ENCODE results near the gene NR5A2. TPM values are rescaled to one million over a fixed set of nuclear protein-coding genes. Genes with fewer than 3 reads are reported as not detected.

NR5A2 gene
- polyA plus RNA-seq, 1 donor (not counting 4 experiments of a cell fraction or from before 2014, with no cell fraction given) = 0.05 TPM

GRCh38 chr1:200042119-200042551 is 14.6 kb downstream of the NR5A2 start:
- Histone ChIP-seq H3K9ac (ENCODE audit: control insufficient read depth, extremely low read depth, insufficient read depth, low read length) (no peak overlapping the region), H3K36me3 (ENCODE audit: control insufficient read depth in 2 of 2, extremely low read depth in 1 of 2, insufficient read depth in 2 of 2, low read length in 2 of 2) (no peaks in the 10 kb centered on the region), H3K27me3 (ENCODE audit: control insufficient read depth, extremely low read depth, insufficient read depth, low read length) (peaks cover 73% of the 10 kb centered on the region), H3K4me3 (ENCODE audit: control insufficient read depth in 2 of 3, extremely low read depth in 1 of 3, insufficient read depth in 2 of 3, low read depth in 1 of 3, low read length in 3 of 3) (peak overlapping the region in 1 of 3 experiments; percentile 11), H3K9me1 (ENCODE audit: control insufficient read depth, extremely low read depth, insufficient read depth, low read length) (no peaks in the 10 kb centered on the region), H3K27ac (ENCODE audit: control insufficient read depth, insufficient read depth, low read length) (no peak overlapping the region), H3K79me2 (ENCODE audit: control insufficient read depth, insufficient read depth, low read length) (no peaks in the 10 kb centered on the region), H4K20me1 (ENCODE audit: control insufficient read depth, extremely low read depth, insufficient read depth, low read length) (peaks cover 3% of the 10 kb centered on the region), H3K4me2 (ENCODE audit: control insufficient read depth, extremely low read depth, insufficient read depth, low read depth, low read length) (peak overlapping the region; percentile 52), H2AFZ (ENCODE audit: control insufficient read depth, low read length) (no peak overlapping the region), H3K4me1 (ENCODE audit: control insufficient read depth, extremely low read depth, insufficient read depth, low read length) (peaks cover 7% of the 10 kb centered on the region), H3K9me3 (ENCODE audit: control insufficient read depth, low read depth, low read length) (no peaks in the 10 kb centered on the region)
- no peak for FAIRE-seq
- dilution Hi-C loops (cut with MboI; ENCODE audit: extremely low pct_ligation_motif_present, low sequenced_read_pairs) = no loop called here
- no peak for DNase-seq (ENCODE audit: low read depth, low spot score)
- no peak for TF ChIP-seq CTCF (optimal IDR thresholded peaks at IDR 0.05 in 1 of 3, IDR thresholded peaks at IDR 0.05 in 1 of 3, conservative IDR thresholded peaks at IDR 0.05 in 1 of 3; ENCODE audit: extremely low read depth in 1 of 3, insufficient read depth in 2 of 3, low read length in 3 of 3)
- peak; percentile 28 for TF ChIP-seq EZH2 (IDR thresholded peaks at IDR 0.05; ENCODE audit: low read length)

GRCh38 chr1:200042552-200043335 is 15.2 kb downstream of the NR5A2 start:
- dilution Hi-C loops (cut with MboI; ENCODE audit: extremely low pct_ligation_motif_present, low sequenced_read_pairs) = no loop called here

More at GRCh38 chr1:200042552-200043335, 15.2 kb downstream of the NR5A2 start:
- Histone ChIP-seq H2AFZ (ENCODE audit: control insufficient read depth, low read length) (no peak overlapping the region), H3K27ac (ENCODE audit: control insufficient read depth, insufficient read depth, low read length) (no peak overlapping the region), H3K9me1 (ENCODE audit: control insufficient read depth, extremely low read depth, insufficient read depth, low read length) (no peaks in the 10 kb centered on the region), H3K27me3 (ENCODE audit: control insufficient read depth, extremely low read depth, insufficient read depth, low read length) (peaks cover 69% of the 10 kb centered on the region), H3K4me3 (ENCODE audit: control insufficient read depth in 2 of 3, extremely low read depth in 1 of 3, insufficient read depth in 2 of 3, low read depth in 1 of 3, low read length in 3 of 3) (peak overlapping the region in 1 of 3 experiments; percentile 41), H3K9me3 (ENCODE audit: control insufficient read depth, low read depth, low read length) (no peaks in the 10 kb centered on the region), H3K4me2 (ENCODE audit: control insufficient read depth, extremely low read depth, insufficient read depth, low read depth, low read length) (peak overlapping the region; percentile 52), H3K79me2 (ENCODE audit: control insufficient read depth, insufficient read depth, low read length) (no peaks in the 10 kb centered on the region), H3K36me3 (ENCODE audit: control insufficient read depth in 2 of 2, extremely low read depth in 1 of 2, insufficient read depth in 2 of 2, low read length in 2 of 2) (no peaks in the 10 kb centered on the region), H4K20me1 (ENCODE audit: control insufficient read depth, extremely low read depth, insufficient read depth, low read length) (peaks cover 3% of the 10 kb centered on the region), H3K9ac (ENCODE audit: control insufficient read depth, extremely low read depth, insufficient read depth, low read length) (no peak overlapping the region), H3K4me1 (ENCODE audit: control insufficient read depth, extremely low read depth, insufficient read depth, low read length) (peaks cover 7% of the 10 kb centered on the region)
- DNase-seq (ENCODE audit: low read depth, low spot score) (no peak), FAIRE-seq (no peak)
- TF ChIP-seq CTCF (optimal IDR thresholded peaks at IDR 0.05 in 1 of 3, IDR thresholded peaks at IDR 0.05 in 1 of 3, conservative IDR thresholded peaks at IDR 0.05 in 1 of 3; ENCODE audit: extremely low read depth in 1 of 3, insufficient read depth in 2 of 3, low read length in 3 of 3) (no peak), EZH2 (IDR thresholded peaks at IDR 0.05; ENCODE audit: low read length) (peak; percentile 82)

Measured in keratinocyte (primary cell).